WTC11 (cell line): Measurements from ENCODE around the gene PCDHGA8. TPM values are rescaled to one million over a fixed set of nuclear protein-coding genes. Genes with fewer than 3 reads are reported as not detected.

Experiments used
- ATAC-seq: fragments of 200-7000 bp; cut with Tn5 transposase; 2 replicates; pipeline ENCODE4 v1.10.0; 2021; ENCODE audit warnings: mild to moderate bottlenecking, moderate library complexity
- CTCF ChIA-PET: fragments of 300-600 bp; sonication (Branson Sonifier 250); formaldehyde crosslinking; loops from one replicate; lab custom pipeline; 2021; ENCODE audit warnings: antibody characterized with exemption; lab: Charles Lee
- POLR2A ChIA-PET: fragments of 350-600 bp; sonication (Branson Sonifier 250); formaldehyde crosslinking; loops from one replicate; lab custom pipeline; 2021; ENCODE audit warnings: antibody characterized with exemption; lab: Charles Lee
- DNase-seq: peaks from one replicate; pipeline ENCODE4 v3.0.0; 2021; ENCODE audit warnings: low spot score
- H3K27ac Mint-ChIP-seq: 2 replicates; pipeline ENCODE4 v1.8.0; 2021; ENCODE audit warnings: mixed read lengths
- H3K27me3 Mint-ChIP-seq: 2 replicates; pipeline ENCODE4 v1.8.0; 2021; ENCODE audit warnings: low read depth, mild to moderate bottlenecking, moderate library complexity, mixed read lengths
- H3K36me3 Mint-ChIP-seq: 2 replicates; pipeline ENCODE4 v1.8.0; 2021; ENCODE audit warnings: mixed read lengths
- H3K4me1 Mint-ChIP-seq: 2 replicates; pipeline ENCODE4 v1.8.0; 2022; ENCODE audit warnings: mixed read lengths
- H3K4me3 Mint-ChIP-seq: 2 replicates; pipeline ENCODE4 v1.8.0; 2021; ENCODE audit warnings: mild to moderate bottlenecking, moderate library complexity, mixed read lengths
- H3K9me3 Mint-ChIP-seq: 2 replicates; pipeline ENCODE4 v1.8.0; 2021; ENCODE audit warnings: mixed read lengths
- E2F4 ChIP-seq: sonication (generic); formaldehyde crosslinking; IDR thresholded peaks from 2 replicates; pipeline ENCODE4 v1.8.1; 2022; ENCODE audit warnings: low read depth, mild to moderate bottlenecking, moderate library complexity, missing genetic modification reagents, borderline replicate concordance
- E2F5 ChIP-seq: sonication (generic); formaldehyde crosslinking; IDR thresholded peaks from 2 replicates; pipeline ENCODE4 v1.8.1; 2022; ENCODE audit warnings: mild to moderate bottlenecking, moderate library complexity, missing genetic modification reagents
- EMX1 ChIP-seq: fragments of 250-450 bp; sonication (Bioruptor Pico); IDR thresholded peaks from 2 replicates; pipeline ENCODE4 v1.8.0; 2021; ENCODE audit warnings: mild to moderate bottlenecking
- ERG ChIP-seq: fragments of 250-450 bp; sonication (Bioruptor Pico); IDR thresholded peaks from 2 replicates; pipeline ENCODE4 v1.8.0; 2021; ENCODE audit warnings: mild to moderate bottlenecking
- ESRRA ChIP-seq: sonication (generic); formaldehyde crosslinking; IDR thresholded peaks from 2 replicates; pipeline ENCODE4 v1.8.1; 2022; ENCODE audit warnings: mild to moderate bottlenecking, missing genetic modification reagents, borderline replicate concordance
- HMGA2 ChIP-seq: fragments of 250-450 bp; sonication (Bioruptor Pico); IDR thresholded peaks from 2 replicates; pipeline ENCODE4 v1.4.0; 2021; ENCODE audit warnings: mild to moderate bottlenecking, moderate library complexity
- JAZF1 ChIP-seq: fragments of 250-450 bp; sonication (Bioruptor Pico); IDR thresholded peaks from 2 replicates; pipeline ENCODE4 v1.9.0; 2021; ENCODE audit warnings: moderate library complexity, mild to moderate bottlenecking, inconsistent platforms
- JUN ChIP-seq: sonication (generic); formaldehyde crosslinking; IDR thresholded peaks from 2 replicates; pipeline ENCODE4 v1.8.0; 2023; ENCODE audit warnings: mild to moderate bottlenecking, missing genetic modification reagents
- KAT7 ChIP-seq: sonication (generic); formaldehyde crosslinking; IDR thresholded peaks from 2 replicates; pipeline ENCODE4 v1.8.1; 2023; ENCODE audit warnings: missing genetic modification reagents, mild to moderate bottlenecking, borderline replicate concordance
- NR1H2 ChIP-seq: sonication (generic); formaldehyde crosslinking; IDR thresholded peaks from 2 replicates; pipeline ENCODE4 v1.9.0; 2021; ENCODE audit warnings: mild to moderate bottlenecking, moderate library complexity, missing genetic modification reagents
- OVOL2 ChIP-seq: fragments of 250-450 bp; sonication (Bioruptor Pico); IDR thresholded peaks from 2 replicates; pipeline ENCODE4 v1.9.0; 2021; ENCODE audit warnings: mild to moderate bottlenecking, borderline replicate concordance
- RELA ChIP-seq: sonication (generic); formaldehyde crosslinking; IDR thresholded peaks from 2 replicates; pipeline ENCODE4 v1.8.1; 2022; ENCODE audit warnings: missing genetic modification reagents, mild to moderate bottlenecking, borderline replicate concordance
- SMAD4 ChIP-seq: sonication (generic); formaldehyde crosslinking; IDR thresholded peaks from 2 replicates; pipeline ENCODE4 v1.8.0; 2022; ENCODE audit warnings: mild to moderate bottlenecking, missing genetic modification reagents
- SOX15 ChIP-seq: fragments of 250-450 bp; sonication (Bioruptor Pico); IDR thresholded peaks from 2 replicates; pipeline ENCODE4 v1.9.0; 2021; ENCODE audit warnings: mild to moderate bottlenecking
- TEAD4 ChIP-seq: sonication (generic); formaldehyde crosslinking; IDR thresholded peaks from 2 replicates; pipeline ENCODE4 v1.8.0; 2022; ENCODE audit warnings: mild to moderate bottlenecking, missing genetic modification reagents
- TP53 ChIP-seq: sonication (generic); formaldehyde crosslinking; IDR thresholded peaks from 2 replicates; pipeline ENCODE4 v1.8.1; 2023; ENCODE audit warnings: mild to moderate bottlenecking, missing genetic modification reagents
- USF2 ChIP-seq: sonication (generic); formaldehyde crosslinking; IDR thresholded peaks from 2 replicates; pipeline ENCODE4 v1.8.1; 2023; ENCODE audit warnings: mild to moderate bottlenecking, missing genetic modification reagents, moderate library complexity
- ZNF219 ChIP-seq: sonication (generic); formaldehyde crosslinking; IDR thresholded peaks from 2 replicates; pipeline ENCODE4 v1.8.0; 2023; ENCODE audit warnings: missing genetic modification reagents, mild to moderate bottlenecking, borderline replicate concordance
- ZNF281 ChIP-seq: sonication (generic); formaldehyde crosslinking; IDR thresholded peaks from 2 replicates; pipeline ENCODE4 v1.8.0; 2023; ENCODE audit warnings: mild to moderate bottlenecking, missing genetic modification reagents
- ZNF416 ChIP-seq: fragments of 250-450 bp; sonication (Bioruptor Pico); IDR thresholded peaks from 2 replicates; pipeline ENCODE4 v1.9.0; 2021; ENCODE audit warnings: mild to moderate bottlenecking, inconsistent platforms
- ZNF671 ChIP-seq: fragments of 250-450 bp; sonication (Bioruptor Pico); IDR thresholded peaks from 2 replicates; pipeline ENCODE4 v1.8.0; 2021; ENCODE audit warnings: mild to moderate bottlenecking
- total RNA-seq: library from RNA; stranded (reverse); gene quantifications from 3 replicates; pipeline ENCODE4 v1.2.3, GENCODE V29; 2021

The PCDHGA8 gene
- total RNA-seq, 1 experiment from 2014 or later: 2.1 TPM

GRCh38 chr5:141355641-141356040, 36.8 kb upstream of the PCDHGA8 start (continued):
- TF ChIP-seq SOX15: no peak
- TF ChIP-seq ZNF671 (CRISPR knock-in tag): no peak
- TF ChIP-seq EMX1 (CRISPR knock-in tag): no peak
- TF ChIP-seq KAT7 (CRISPR knock-in tag): no peak

- H3K9me3 Mint-ChIP-seq: peaks cover 56% of the 10 kb centered on the region
Observed at GRCh38 chr5:141356133-141356532, 36.3 kb upstream of the PCDHGA8 start.

GRCh38 chr5:141356950-141357349, 35.5 kb upstream of the PCDHGA8 start:
- peaks cover 57% of the 10 kb centered on the region for H3K9me3 Mint-ChIP-seq
- H3K4me3 Mint-ChIP-seq: no peak overlapping the region
- H3K4me1 Mint-ChIP-seq: peaks cover 8% of the 10 kb centered on the region
- no peak for ATAC-seq
- no peak for DNase-seq
- no peak overlapping the region for H3K27ac Mint-ChIP-seq
- peaks cover 62% of the 10 kb centered on the region for H3K36me3 Mint-ChIP-seq
- TF ChIP-seq SOX15: no peak
- TF ChIP-seq USF2 (CRISPR knock-in tag): no peak
- no peak for TF ChIP-seq JUN (CRISPR knock-in tag)
- TF ChIP-seq E2F5 (CRISPR knock-in tag): no peak
- no peak for TF ChIP-seq E2F4 (CRISPR knock-in tag)
- TF ChIP-seq ZNF416 (CRISPR knock-in tag): no peak
- ChIA-PET CTCF (interaction anchor here (1.0 to 1.3 kb wide), 2 partner anchors 201 to 235 kb away, joined by 3 read pairs; partner anchors contain the start of gene PCDHB4), POLR2A (no interaction called here)
- H3K27me3 Mint-ChIP-seq: peaks cover 19% of the 10 kb centered on the region

More at GRCh38 chr5:141356133-141356532, 36.3 kb upstream of the PCDHGA8 start:
- no peak for ATAC-seq
- Mint-ChIP-seq H3K27ac (no peak overlapping the region), H3K27me3 (peaks cover 13% of the 10 kb centered on the region), H3K4me1 (peaks cover 8% of the 10 kb centered on the region), H3K36me3 (peaks cover 60% of the 10 kb centered on the region), H3K4me3 (no peak overlapping the region)
- CTCF ChIA-PET: interaction anchor here (0.9 to 1.7 kb wide), 7 partner anchors 32 to 208 kb away, joined by 3 to 11 read pairs (median 5); partner anchors contain the start of genes PCDHB15, PCDHGA10, PCDHGB4 and TAF7
- POLR2A ChIA-PET: no interaction called here
- no peak for TF ChIP-seq EMX1 (CRISPR knock-in tag)
- TF ChIP-seq ZNF219 (CRISPR knock-in tag): no peak
- no peak for TF ChIP-seq OVOL2 (CRISPR knock-in tag)
- no peak for TF ChIP-seq NR1H2 (CRISPR knock-in tag)
- no peak for TF ChIP-seq USF2 (CRISPR knock-in tag)
- no peak for TF ChIP-seq SMAD4 (CRISPR knock-in tag)
- TF ChIP-seq TEAD4 (CRISPR knock-in tag): no peak
- TF ChIP-seq SOX15: no peak
- no peak for TF ChIP-seq ESRRA (CRISPR knock-in tag)
- no peak for TF ChIP-seq ERG (CRISPR knock-in tag)
- TF ChIP-seq RELA (CRISPR knock-in tag): no peak
- no peak for TF ChIP-seq HMGA2 (CRISPR knock-in tag)
- TF ChIP-seq TP53 (CRISPR knock-in tag): no peak
- no peak for TF ChIP-seq ZNF281 (CRISPR knock-in tag)
- TF ChIP-seq JAZF1 (CRISPR knock-in tag): no peak
- no peak for DNase-seq
